Measurements from ENCODE around the gene ARAF.
"Not testable (repeated sequence)": the region's sequence is repeated elsewhere in the genome, so short reads cannot be mapped to it uniquely, and the experiment has no call there.

Gene ARAF

GRCh38 chrX:47586043-47586787 is 25.2 kb downstream of the ARAF start:
- no peak for DNase-seq

DNA sequence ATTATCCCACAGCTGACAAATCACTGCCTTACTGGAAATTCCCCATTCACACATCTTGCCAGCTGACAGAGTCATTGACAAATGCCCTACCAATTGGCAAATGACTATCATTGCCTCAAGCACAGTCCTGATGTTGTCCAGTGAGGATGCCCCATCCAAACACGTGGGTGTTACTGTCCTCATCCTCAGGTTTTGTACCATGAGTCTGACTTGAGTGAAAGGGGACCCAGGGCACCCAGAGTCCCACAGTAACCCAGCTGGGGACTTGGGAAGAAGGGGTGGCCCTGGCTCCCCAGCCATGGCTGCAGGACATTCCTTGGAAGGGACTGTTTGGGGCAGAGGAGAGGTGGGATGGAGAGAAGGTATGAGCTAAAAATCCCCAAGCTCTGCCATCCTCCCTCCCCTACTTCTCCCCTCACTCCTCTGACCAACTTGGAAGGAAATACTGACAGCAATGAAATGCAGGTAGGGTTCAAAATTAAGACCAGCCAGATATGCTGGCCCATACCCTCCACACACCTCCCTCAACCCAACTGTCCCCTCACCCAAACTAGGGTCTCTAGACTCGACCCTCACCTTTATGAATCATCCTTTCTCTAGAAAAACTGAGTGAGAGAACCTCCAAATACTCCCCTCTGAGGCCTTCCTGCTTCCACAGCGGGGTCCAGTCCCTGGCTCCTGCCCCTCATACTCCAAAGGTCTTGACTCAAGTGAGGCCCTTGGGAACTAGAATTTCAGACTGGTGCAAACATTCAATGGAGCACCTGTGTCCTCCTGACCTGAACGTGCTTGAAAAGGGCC is 26.3 kb downstream of the ARAF start:
- DNase-seq = no peak

- DNase-seq = no peak
Observed at GRCh38 chrX:47587906-47588735, 27.1 kb downstream of the ARAF start.

DNA sequence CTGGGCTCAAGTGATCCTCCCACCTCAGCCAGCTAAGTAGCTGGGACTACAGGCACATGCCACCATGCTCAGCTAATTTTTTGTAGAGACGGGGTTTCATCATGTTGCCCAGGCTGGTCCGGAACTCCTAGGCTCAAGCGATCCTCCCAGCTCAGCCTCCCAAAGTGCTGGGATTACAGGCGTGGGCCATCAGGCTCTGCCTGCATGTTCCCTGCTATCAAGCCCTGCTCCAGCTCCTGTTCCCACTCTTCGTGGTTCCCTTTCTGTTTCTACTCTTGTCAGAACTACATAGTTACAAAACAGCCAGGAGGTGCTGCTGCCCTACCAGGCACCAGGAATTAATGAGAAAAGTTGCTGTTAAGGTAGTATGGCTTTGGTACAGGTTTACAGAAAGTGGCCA is 30.0 kb downstream of the ARAF start:
- DNase-seq = no peak

DNA sequence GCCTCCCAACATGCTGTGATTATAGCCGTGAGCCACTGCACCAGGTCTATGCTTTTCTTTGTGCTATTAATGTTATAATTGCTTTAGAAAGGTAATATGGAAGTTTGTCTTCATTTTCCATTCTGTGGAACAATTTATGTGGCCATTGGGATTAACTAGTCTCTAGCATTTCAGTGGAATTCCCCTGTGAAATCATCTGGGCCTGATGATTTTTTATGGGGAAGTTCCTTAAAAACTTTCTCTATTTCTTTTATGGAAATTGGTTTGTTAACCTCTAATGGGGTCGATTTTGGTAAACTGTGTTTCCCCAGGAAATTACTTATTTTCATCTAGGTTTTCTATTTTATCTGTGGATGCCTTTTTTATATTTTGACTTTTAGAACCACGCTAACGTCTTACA is 32.5 kb downstream of the ARAF start:
- DNase-seq = no peak

GRCh38 chrX:47595716-47596251 is 34.8 kb downstream of the ARAF start:
- DNase-seq = peak; percentile 44

DNA sequence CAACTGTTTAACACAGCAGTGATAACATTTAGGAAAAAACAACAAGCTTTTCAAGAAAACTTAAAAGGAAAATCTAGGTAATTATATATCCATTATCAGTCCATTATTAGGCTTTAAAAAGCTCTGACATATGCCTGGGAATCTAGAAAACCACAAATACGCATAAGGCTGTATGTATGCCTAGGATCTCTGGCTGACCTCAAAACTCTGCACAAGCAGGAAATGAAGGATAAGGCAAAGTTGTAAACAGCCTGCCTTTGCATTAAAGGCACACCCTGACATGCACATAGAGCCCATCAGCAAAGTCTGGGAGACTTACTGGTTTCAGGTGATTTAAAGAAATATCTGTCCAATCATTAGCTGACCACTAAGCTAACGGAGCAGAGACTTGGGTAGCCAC is 35.3 kb downstream of the ARAF start:
- no peak for DNase-seq

DNA sequence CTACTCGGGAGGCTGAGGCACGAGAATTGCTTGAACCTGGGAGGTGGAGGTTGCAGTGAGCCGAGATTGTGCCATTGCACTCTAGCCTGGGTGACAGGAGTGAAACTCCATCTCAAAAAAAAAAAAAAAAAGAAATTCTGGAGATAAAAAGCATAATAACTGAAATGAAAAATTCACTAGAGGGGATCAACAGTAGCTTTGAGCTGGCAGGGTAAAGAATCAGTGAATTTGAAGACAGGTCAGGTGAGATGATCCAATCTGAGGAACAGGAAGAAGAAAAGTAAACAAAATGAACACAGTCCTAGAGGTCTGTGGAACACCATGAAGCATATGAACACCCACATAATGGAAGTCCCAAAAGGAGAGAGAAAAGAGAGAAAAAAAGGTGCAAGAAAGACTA is 36.2 kb downstream of the ARAF start:
- no peak for DNase-seq

DNA sequence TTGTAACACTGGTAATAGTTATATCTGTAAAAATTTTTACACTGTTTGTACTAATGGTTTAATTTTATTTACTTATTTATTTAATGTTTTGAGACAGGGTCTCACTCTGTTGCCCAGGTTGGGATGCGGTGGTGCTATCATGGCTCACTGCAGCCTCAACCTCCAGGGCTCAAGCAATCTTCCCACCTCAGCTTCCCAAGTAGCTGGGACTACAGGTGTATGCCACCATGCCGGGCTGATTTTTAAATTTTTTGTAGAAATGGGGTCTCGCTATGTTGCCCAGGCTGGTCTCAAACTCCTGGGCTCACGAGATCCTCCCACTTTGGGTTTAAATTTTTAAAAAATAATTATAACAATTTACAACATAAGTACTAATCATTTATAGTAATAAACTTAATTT is 42.1 kb downstream of the ARAF start:
- DNase-seq = not testable (repeated sequence)

GRCh38 chrX:47605024-47605423 is 44.0 kb downstream of the ARAF start:
- no peak for DNase-seq

- no peak for DNase-seq
Observed at GRCh38 chrX:47607091-47607490, 46.1 kb downstream of the ARAF start.

DNA sequence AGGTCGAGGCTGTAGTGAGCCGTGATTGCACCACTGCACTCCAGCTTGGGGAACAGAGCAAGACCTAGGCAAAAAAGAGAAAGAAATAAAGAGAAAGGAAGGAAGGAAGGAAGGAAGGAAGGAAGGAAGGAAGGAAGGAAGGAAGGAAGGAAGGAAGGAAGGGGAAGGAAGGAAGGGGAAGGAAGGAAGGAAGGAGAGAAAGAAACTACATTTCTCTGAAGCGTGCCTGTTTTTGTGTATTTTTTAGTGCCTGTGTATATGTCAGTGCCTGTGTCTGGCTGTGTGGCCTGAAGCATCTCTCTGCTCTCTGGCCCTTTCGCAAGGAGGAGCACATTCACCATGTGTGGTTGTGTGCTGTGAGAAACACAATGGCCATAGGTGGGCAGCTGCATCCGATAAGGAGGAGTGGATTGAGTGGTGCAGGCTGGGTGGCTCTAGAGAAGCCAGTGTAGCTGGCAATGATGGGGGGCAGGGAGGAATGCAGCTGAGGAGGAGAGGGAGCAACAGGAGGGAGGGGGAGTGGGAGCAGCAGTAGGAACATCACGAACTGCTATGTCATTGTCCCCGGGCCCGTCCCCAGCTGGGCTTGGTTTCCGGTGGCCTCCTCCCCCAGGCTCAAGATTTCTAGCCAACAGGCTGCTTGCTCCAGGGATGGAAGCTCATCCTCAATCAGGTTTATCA is 47.3 kb downstream of the ARAF start:
- DNase-seq = peak; percentile 16

GRCh38 chrX:47610511-47610910 is 49.5 kb downstream of the ARAF start:
- DNase-seq = no peak

DNA sequence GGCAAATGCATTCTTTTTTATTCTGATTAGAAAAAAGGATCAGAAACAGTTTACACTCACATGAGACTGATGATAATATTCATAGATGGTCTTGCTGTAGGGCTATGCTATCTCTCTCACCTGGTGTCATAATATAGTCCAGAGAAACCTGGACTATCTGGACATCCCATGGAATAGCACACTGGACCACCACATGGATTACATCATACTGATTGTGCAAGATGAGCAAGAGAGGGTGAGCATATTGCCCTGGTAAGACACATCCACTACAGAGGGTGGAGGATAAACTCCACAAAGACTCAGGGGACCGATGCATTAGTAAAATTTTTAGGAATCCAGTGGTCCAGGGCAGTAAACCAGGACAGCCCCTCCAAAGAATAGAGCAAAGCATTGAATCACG is 50.5 kb downstream of the ARAF start:
- DNase-seq = no peak

- no peak for DNase-seq
Observed at GRCh38 chrX:47611926-47612325, 50.9 kb downstream of the ARAF start.

DNA sequence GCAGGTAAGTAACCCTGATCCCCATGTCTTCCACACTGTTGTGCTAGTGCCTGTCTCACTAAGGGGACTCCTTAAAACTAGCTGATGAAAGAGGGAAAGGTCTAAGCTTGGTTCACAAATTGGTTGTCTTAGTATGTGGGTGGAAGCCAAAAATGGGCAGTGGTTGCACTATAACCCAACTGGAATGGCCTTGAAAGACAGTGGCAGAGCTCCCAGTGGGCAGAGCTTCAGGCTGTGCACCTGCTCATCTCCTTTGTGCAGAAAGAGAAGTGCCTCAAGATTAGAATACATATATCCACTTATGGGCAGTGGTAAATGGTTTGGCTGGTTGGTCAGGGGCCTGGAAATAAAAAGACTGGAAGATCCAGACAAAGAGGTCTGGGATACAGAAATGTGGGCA is 51.4 kb downstream of the ARAF start:
- DNase-seq = no peak

GRCh38 chrX:47613082-47613481 is 52.1 kb downstream of the ARAF start:
- no peak for DNase-seq

- DNase-seq = no peak
Observed at GRCh38 chrX:47614618-47615017, 53.6 kb downstream of the ARAF start.

GRCh38 chrX:47618923-47619485 is 58.0 kb downstream of the ARAF start:
- DNase-seq = no peak

DNA sequence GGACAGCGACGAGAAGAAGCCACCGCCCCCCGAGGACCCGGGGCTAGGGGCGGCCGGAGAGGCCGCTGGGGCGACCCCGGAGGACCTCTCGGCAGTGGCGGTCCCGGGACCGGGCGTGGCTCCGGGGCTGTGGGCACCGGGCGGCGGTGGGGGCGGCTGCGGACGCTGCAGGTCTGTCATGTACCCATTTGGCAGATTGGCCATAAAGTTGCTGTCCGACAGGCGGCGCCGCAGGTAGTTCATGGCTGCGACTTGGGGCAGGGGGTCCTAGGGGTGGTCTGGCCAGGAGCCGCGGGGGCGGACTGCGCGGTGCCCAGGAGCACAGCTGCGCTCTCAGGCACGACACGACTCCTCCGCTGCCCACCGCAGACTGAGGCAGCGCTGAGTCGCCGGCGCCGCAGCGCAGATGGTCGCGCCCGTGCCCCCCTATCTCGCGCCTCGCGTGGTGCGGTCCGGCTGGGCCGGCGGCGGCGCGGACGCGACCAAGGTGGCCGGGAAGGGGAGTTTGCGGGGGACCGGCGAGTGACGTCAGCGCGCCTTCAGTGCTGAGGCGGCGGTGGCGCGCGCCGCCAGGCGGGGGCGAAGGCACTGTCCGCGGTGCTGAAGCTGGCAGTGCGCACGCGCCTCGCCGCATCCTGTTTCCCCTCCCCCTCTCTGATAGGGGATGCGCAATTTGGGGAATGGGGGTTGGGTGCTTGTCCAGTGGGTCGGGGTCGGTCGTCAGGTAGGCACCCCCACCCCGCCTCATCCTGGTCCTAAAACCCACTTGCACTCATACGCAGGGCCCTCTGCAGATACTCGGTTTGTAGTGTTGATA is 58.7 kb downstream of the ARAF start, which contains the start of gene SYN1:
TSS of gene SYN1 (minus strand) at position 372 of the 817 bp plus-strand sequence. CDS start at position 243, 129 bp downstream.
- peak; percentile 89 for DNase-seq

GRCh38 chrX:47620303-47620685 is 59.3 kb downstream of the ARAF start:
- no peak for DNase-seq

Measured in eye (tissue), 1 donor.